Measurements from ENCODE around the gene KIF26B.
"Not testable (repeated sequence)": the region's sequence is repeated elsewhere in the genome, so short reads cannot be mapped to it uniquely, and the experiment has no call there.

Gene KIF26B

DNA sequence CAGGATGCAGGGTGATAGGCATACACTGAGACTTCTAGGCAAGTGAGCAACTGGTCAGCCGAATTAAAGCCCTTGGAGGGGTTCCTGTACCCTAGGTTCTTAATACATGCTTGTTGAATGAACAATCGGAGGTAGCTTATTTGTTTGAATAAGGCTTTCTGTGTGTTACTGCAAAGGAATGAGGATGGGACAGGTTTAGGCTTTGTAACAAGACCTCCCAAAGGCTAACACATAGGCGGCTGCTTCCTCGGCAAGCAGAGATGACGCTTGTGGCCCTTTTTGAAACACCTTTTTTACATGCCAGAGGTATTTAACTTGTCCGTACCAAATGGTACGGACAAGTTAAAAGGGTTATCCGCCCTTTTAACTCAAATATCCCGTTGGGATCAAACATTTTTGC is 511.6 kb downstream of the KIF26B start:
- DNase-seq (ENCODE audit: extremely low read depth, low read depth), result no peak
- TF ChIP-seq, protein P1, sequence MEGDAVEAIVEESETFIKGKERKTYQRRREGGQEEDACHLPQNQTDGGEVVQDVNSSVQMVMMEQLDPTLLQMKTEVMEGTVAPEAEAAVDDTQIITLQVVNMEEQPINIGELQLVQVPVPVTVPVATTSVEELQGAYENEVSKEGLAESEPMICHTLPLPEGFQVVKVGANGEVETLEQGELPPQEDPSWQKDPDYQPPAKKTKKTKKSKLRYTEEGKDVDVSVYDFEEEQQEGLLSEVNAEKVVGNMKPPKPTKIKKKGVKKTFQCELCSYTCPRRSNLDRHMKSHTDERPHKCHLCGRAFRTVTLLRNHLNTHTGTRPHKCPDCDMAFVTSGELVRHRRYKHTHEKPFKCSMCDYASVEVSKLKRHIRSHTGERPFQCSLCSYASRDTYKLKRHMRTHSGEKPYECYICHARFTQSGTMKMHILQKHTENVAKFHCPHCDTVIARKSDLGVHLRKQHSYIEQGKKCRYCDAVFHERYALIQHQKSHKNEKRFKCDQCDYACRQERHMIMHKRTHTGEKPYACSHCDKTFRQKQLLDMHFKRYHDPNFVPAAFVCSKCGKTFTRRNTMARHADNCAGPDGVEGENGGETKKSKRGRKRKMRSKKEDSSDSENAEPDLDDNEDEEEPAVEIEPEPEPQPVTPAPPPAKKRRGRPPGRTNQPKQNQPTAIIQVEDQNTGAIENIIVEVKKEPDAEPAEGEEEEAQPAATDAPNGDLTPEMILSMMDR (IDR thresholded peaks at IDR 0.05; ENCODE audit: low read depth, low read length, missing control alignments), result no peak
- no peak overlapping the region for H3K4me3 ChIP-seq (replicated peaks; ENCODE audit: low read depth, low read length)

DNA sequence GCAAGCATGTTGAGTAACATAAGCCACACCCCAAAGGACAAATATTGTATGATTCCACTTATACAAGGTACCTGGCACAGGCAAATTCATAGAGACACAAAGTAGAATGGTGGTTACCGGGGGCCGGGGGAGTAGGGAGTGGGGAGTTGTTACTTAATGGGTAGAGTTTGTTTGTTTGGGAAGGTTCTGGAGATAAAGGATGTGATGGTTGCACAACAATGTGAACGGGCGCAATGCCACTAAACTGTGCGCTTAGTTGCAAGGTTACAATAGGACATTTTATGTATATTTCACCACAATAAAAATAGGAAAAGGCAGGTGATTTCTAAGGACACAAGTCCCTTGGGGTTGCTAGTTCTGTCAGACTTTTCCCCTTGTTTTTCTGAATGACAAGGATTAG is 516.6 kb downstream of the KIF26B start:
- no peak for DNase-seq (ENCODE audit: extremely low read depth, low read depth)
- TF ChIP-seq, protein P1 (IDR thresholded peaks at IDR 0.05; ENCODE audit: low read depth, low read length, missing control alignments), result no peak
- H3K4me3 ChIP-seq (replicated peaks; ENCODE audit: low read depth, low read length), result no peak overlapping the region

DNA sequence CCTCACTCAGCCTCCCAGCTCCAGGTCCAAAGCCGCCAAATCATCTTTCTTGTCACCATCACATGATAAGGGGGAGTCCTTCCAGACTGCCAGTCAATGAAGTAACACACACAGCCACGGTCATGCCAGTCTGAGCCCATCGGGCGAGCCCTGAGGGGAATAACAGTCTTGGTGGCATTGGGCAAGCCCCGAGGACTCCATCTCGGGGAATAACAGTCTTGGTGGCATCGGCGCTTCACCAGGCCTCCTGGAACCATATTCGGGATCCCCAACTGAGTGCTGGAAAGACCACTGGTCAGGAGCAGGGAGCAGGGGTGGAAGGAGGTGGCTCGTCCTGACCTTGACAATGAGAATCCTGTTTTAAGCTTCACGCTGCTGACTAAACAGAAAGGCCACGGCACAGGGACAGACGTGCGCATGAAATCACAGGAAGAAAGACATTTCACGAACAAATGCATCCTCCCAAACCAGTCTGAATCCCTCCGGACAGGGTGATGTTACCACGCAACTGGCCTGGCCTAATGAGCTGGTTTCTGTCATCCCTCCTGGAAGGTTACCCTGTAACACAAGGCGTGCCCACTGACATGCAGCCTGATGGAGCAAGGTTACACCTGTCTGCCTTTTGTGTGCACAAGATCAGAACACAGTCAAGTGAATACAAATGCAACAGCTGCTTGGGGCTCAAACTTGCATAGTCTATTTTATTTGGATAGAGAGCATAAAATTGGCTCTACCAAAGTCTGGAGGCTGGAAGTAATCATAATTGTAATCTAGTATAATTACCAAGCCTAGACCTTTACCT is 517.4 kb downstream of the KIF26B start:
- TF ChIP-seq, protein P1 (IDR thresholded peaks at IDR 0.05; ENCODE audit: low read depth, low read length, missing control alignments), result no peak
- DNase-seq (ENCODE audit: extremely low read depth, low read depth), result no peak
- H3K4me3 ChIP-seq (replicated peaks; ENCODE audit: low read depth, low read length), result no peak overlapping the region

DNA sequence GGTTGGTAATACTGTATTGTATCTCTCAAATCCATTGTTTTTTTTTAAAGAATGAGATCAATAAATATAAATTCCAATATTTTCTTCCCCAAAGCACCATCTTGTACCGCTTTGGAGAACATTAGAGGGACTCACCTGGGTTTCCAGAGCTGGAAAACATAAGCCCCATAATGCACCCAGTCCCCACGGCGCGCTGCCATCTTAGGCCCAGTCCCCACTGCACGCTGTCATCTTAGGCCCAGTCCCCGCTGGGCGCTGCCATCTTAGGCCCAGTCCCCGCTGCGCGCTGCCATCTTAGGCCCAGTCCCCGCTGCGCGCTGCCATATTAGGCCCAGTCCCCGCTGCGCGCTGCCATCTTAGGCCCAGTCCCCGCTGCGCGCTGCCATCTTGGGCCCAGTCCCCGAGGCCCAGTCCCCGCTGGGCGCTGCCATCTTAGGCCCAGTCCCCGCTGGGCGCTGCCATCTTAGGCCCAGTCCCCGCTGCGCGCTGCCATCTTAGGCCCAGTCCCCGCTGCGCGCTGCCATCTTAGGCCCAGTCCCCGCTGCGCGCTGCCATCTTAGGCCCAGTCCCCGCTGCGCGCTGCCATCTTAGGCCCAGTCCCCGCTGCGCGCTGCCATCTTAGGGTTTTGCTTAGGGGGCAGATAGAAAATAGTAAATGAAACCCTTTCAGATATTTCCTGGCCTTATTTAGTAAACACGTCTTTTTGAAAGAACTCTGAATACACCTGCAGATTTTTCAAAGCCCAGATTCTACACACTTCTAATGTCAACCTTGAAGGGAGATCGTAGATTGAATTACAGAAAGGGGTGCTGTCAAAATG is 518.3 kb downstream of the KIF26B start:
- not testable (repeated sequence) for H3K4me3 ChIP-seq (replicated peaks; ENCODE audit: low read depth, low read length); DNase-seq (ENCODE audit: extremely low read depth, low read depth)

DNA sequence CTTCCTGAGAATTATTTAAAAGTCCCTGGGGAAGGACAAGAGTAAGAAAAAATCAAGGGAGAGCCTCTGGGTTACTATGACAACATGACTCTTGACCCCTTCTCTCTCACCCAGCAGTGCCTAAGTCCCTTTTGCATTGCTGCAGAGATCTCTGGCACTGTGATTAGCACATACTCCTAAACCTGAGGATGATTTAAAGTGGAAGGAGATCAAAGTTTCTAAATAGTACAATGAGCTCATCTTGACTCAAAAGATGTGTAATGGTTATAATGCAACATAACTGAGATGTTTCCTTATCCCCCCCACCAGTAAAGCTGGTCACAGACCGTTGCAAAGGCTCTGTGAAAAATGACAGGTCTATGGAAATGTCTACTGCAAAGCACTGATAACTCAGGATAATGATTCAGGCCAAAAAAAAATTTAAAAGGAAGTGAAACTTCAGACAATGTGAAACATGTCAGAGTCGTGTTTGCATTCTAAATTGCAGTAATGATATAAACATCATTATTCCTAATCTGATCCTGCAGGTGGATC is 519.2 kb downstream of the KIF26B start:
- no peak overlapping the region for H3K4me3 ChIP-seq (replicated peaks; ENCODE audit: low read depth, low read length)
- TF ChIP-seq, protein P1 (IDR thresholded peaks at IDR 0.05; ENCODE audit: low read depth, low read length, missing control alignments), result no peak
- no peak for DNase-seq (ENCODE audit: extremely low read depth, low read depth)

GRCh38 chr1:245677461-245678240 is 522.9 kb downstream of the KIF26B start:
- no peak overlapping the region for H3K4me3 ChIP-seq (replicated peaks; ENCODE audit: low read depth, low read length)
- DNase-seq (ENCODE audit: extremely low read depth, low read depth), result no peak
- TF ChIP-seq, protein P1 (IDR thresholded peaks at IDR 0.05; ENCODE audit: low read depth, low read length, missing control alignments), result no peak

All from HFF-Myc (cell line).